Stimulated activated naive CD8-positive, alpha-beta T cell treated with anti-CD3 and anti-CD28 coated beads, Interleukin-15, amount 100 ng/mL, for 72 hours (primary cell): ENCODE results near the gene IGF2R.
A peak's percentile ranks its signal among the peaks of the same experiment; 100 is the strongest.

Source experiments
- ATAC-seq: fragments of 150-1000 bp; cut with Tn5 transposase; 2 replicates; pipeline ENCODE4 v1.10.0; 2021; ENCODE audit warnings: mild to moderate bottlenecking, moderate library complexity
- DNase-seq, 2 donors: peaks; one replicate each; pipeline ENCODE4 v3.0.0; 2021 to 2022
- H3K27ac Mint-ChIP-seq, 2 donors: one replicate each; pipeline ENCODE4 v1.8.0; 2022; ENCODE audit warnings: mild to moderate bottlenecking in 2 of 2, mixed read lengths in 2 of 2, moderate library complexity in 2 of 2
- H3K27me3 Mint-ChIP-seq: one replicate; pipeline ENCODE4 v1.8.0; 2022; ENCODE audit warnings: mixed read lengths
- H3K4me1 Mint-ChIP-seq: one replicate; pipeline ENCODE4 v1.8.0; 2022; ENCODE audit warnings: mild to moderate bottlenecking, mixed read lengths
- H3K4me3 Mint-ChIP-seq, 2 donors: one replicate each; pipeline ENCODE4 v1.8.0; 2022; ENCODE audit warnings: mild to moderate bottlenecking in 2 of 2, mixed read lengths in 2 of 2, moderate library complexity in 1 of 2
- H3K9me3 Mint-ChIP-seq, 2 donors: one replicate each; pipeline ENCODE4 v1.8.0; 2022; ENCODE audit warnings: mixed read lengths in 2 of 2

IGF2R gene

GRCh38 chr6:159943968-159944598, 24.8 kb upstream of the IGF2R start:
- ATAC-seq, result no peak
- no peak overlapping the region for H3K27ac Mint-ChIP-seq
- no peak overlapping the region for H3K4me3 Mint-ChIP-seq

GRCh38 chr6:159945801-159946392, 23.0 kb upstream of the IGF2R start:
- H3K4me3 Mint-ChIP-seq, result no peak overlapping the region
- no peak overlapping the region for H3K27ac Mint-ChIP-seq
- H3K4me1 Mint-ChIP-seq, result peaks cover 12% of the 10 kb centered on the region
- H3K9me3 Mint-ChIP-seq, result peaks cover 11 to 13% of the 10 kb centered on the region in 2 donors
- no peak for DNase-seq
- H3K27me3 Mint-ChIP-seq, result peaks cover 8% of the 10 kb centered on the region
- no peak for ATAC-seq

More at GRCh38 chr6:159943968-159944598, 24.8 kb upstream of the IGF2R start:
- H3K4me1 Mint-ChIP-seq, result peaks cover 12% of the 10 kb centered on the region
- peaks cover 11 to 13% of the 10 kb centered on the region in 2 donors for H3K9me3 Mint-ChIP-seq
- no peak for DNase-seq
- peaks cover 8% of the 10 kb centered on the region for H3K27me3 Mint-ChIP-seq

- no peak overlapping the region for H3K4me3 Mint-ChIP-seq
- no peak overlapping the region for H3K27ac Mint-ChIP-seq
- no peak for ATAC-seq
- peaks cover 13% of the 10 kb centered on the region for H3K27me3 Mint-ChIP-seq
- H3K4me1 Mint-ChIP-seq, result peaks cover 3% of the 10 kb centered on the region
- no peak for DNase-seq
- H3K9me3 Mint-ChIP-seq, result peaks cover 11 to 13% of the 10 kb centered on the region in 2 donors
These were observed 22.0 kb upstream of the IGF2R start for GRCh38 chr6:159946912-159947311.

- H3K4me1 Mint-ChIP-seq, result peaks cover 6% of the 10 kb centered on the region
- H3K4me3 Mint-ChIP-seq, result no peak overlapping the region
- DNase-seq (no peak), ATAC-seq (no peak)
- H3K9me3 Mint-ChIP-seq, result peaks cover 11 to 13% of the 10 kb centered on the region in 2 donors
- H3K27ac Mint-ChIP-seq, result no peak overlapping the region
- H3K27me3 Mint-ChIP-seq, result peaks cover 14% of the 10 kb centered on the region
These were observed 20.7 kb upstream of the IGF2R start for GRCh38 chr6:159948199-159948598.

GRCh38 chr6:159951772-159952171, 17.1 kb upstream of the IGF2R start:
- no peak for ATAC-seq
- peaks cover 18% of the 10 kb centered on the region for H3K27me3 Mint-ChIP-seq
- no peak for DNase-seq
- peaks cover 11% of the 10 kb centered on the region for H3K4me1 Mint-ChIP-seq
- H3K27ac Mint-ChIP-seq, result no peak overlapping the region
- H3K4me3 Mint-ChIP-seq, result no peak overlapping the region
- H3K9me3 Mint-ChIP-seq, result no peaks in the 10 kb centered on the region

GRCh38 chr6:159952289-159953005, 16.4 kb upstream of the IGF2R start:
- Mint-ChIP-seq H3K9me3 (no peaks in the 10 kb centered on the region), H3K27me3 (peaks cover 18% of the 10 kb centered on the region), H3K4me3 (no peak overlapping the region), H3K27ac (no peak overlapping the region), H3K4me1 (peaks cover 11% of the 10 kb centered on the region)
- ATAC-seq (no peak), DNase-seq (no peak)

GRCh38 chr6:159953091-159953601, 15.7 kb upstream of the IGF2R start:
- Mint-ChIP-seq H3K27ac (no peak overlapping the region), H3K4me3 (no peak overlapping the region), H3K4me1 (peaks cover 11% of the 10 kb centered on the region), H3K27me3 (peaks cover 18% of the 10 kb centered on the region), H3K9me3 (no peaks in the 10 kb centered on the region)
- DNase-seq, result no peak
- ATAC-seq, result no peak

GRCh38 chr6:159955945-159956361, 12.9 kb upstream of the IGF2R start:
- Mint-ChIP-seq H3K27me3 (peaks cover 18% of the 10 kb centered on the region), H3K27ac (peak overlapping the region in 1 of 2 donors; percentile 62), H3K4me1 (peaks cover 17% of the 10 kb centered on the region), H3K9me3 (peaks cover 0 to 5% of the 10 kb centered on the region in 2 donors), H3K4me3 (no peak overlapping the region)
- ATAC-seq, result no peak
- DNase-seq, result no peak

- ATAC-seq (no peak), DNase-seq (no peak)
- H3K27ac Mint-ChIP-seq, result no peak overlapping the region
These were observed 11.7 kb upstream of the IGF2R start for GRCh38 chr6:159957071-159957673.

GRCh38 chr6:159959165-159959975, 9.5 kb upstream of the IGF2R start:
- H3K9me3 Mint-ChIP-seq, result peaks cover 0 to 5% of the 10 kb centered on the region in 2 donors
- H3K27me3 Mint-ChIP-seq, result no peaks in the 10 kb centered on the region
- no peak for DNase-seq
- peaks cover 11% of the 10 kb centered on the region for H3K4me1 Mint-ChIP-seq
- no peak overlapping the region for H3K4me3 Mint-ChIP-seq
- ATAC-seq, result no peak
- H3K27ac Mint-ChIP-seq, result no peak overlapping the region

More at GRCh38 chr6:159957071-159957673, 11.7 kb upstream of the IGF2R start:
- Mint-ChIP-seq H3K9me3 (peaks cover 0 to 5% of the 10 kb centered on the region in 2 donors), H3K27me3 (peaks cover 10% of the 10 kb centered on the region), H3K4me3 (no peak overlapping the region), H3K4me1 (peaks cover 14% of the 10 kb centered on the region)

GRCh38 chr6:159959976-159960384, 8.9 kb upstream of the IGF2R start:
- Mint-ChIP-seq H3K27ac (no peak overlapping the region), H3K4me3 (no peak overlapping the region), H3K27me3 (no peaks in the 10 kb centered on the region), H3K4me1 (peaks cover 11% of the 10 kb centered on the region), H3K9me3 (peaks cover 0 to 5% of the 10 kb centered on the region in 2 donors)
- DNase-seq, result no peak
- ATAC-seq, result no peak

GRCh38 chr6:159960485-159960884, 8.4 kb upstream of the IGF2R start:
- no peak for DNase-seq
- no peaks in the 10 kb centered on the region for H3K27me3 Mint-ChIP-seq
- H3K27ac Mint-ChIP-seq, result no peak overlapping the region
- no peak overlapping the region for H3K4me3 Mint-ChIP-seq
- H3K9me3 Mint-ChIP-seq, result peaks cover 0 to 5% of the 10 kb centered on the region in 2 donors
- H3K4me1 Mint-ChIP-seq, result peaks cover 11% of the 10 kb centered on the region
- ATAC-seq, result no peak

GRCh38 chr6:159961528-159961927, 7.4 kb upstream of the IGF2R start:
- peaks cover 0 to 5% of the 10 kb centered on the region in 2 donors for H3K9me3 Mint-ChIP-seq
- DNase-seq, result no peak
- no peak overlapping the region for H3K4me3 Mint-ChIP-seq
- no peak overlapping the region for H3K27ac Mint-ChIP-seq
- peaks cover 6% of the 10 kb centered on the region for H3K4me1 Mint-ChIP-seq
- peak; percentile 28 for ATAC-seq
- H3K27me3 Mint-ChIP-seq, result no peaks in the 10 kb centered on the region

GRCh38 chr6:159963111-159963510, 5.8 kb upstream of the IGF2R start:
- DNase-seq, result no peak
- H3K27me3 Mint-ChIP-seq, result no peaks in the 10 kb centered on the region
- H3K9me3 Mint-ChIP-seq, result peaks cover 0 to 5% of the 10 kb centered on the region in 2 donors
- H3K27ac Mint-ChIP-seq, result no peak overlapping the region
- no peak for ATAC-seq
- peaks cover 12% of the 10 kb centered on the region for H3K4me1 Mint-ChIP-seq
- H3K4me3 Mint-ChIP-seq, result no peak overlapping the region

- Mint-ChIP-seq H3K4me3 (no peak overlapping the region), H3K27me3 (no peaks in the 10 kb centered on the region), H3K9me3 (no peaks in the 10 kb centered on the region), H3K27ac (no peak overlapping the region), H3K4me1 (peaks cover 12% of the 10 kb centered on the region)
- DNase-seq, result no peak
- no peak for ATAC-seq
These were observed 4.8 kb upstream of the IGF2R start for GRCh38 chr6:159964046-159964445.
